CD8-positive, alpha-beta memory T cell (primary cell): ENCODE measurements around the gene SH3BGRL. TPM values are rescaled to one million over a fixed set of nuclear protein-coding genes. Genes with fewer than 3 reads are reported as not detected.
"Not testable (repeated sequence)": the region's sequence is repeated elsewhere in the genome, so short reads cannot be mapped to it uniquely, and the experiment has no call there.

Experiments
- CTCF ChIA-PET: fragments of 350-600 bp; sonication (Branson Sonifier 250); formaldehyde crosslinking; loops from one replicate; lab custom pipeline; 2021; ENCODE audit warnings: antibody characterized with exemption; lab: Charles Lee
- POLR2A ChIA-PET: fragments of 350-600 bp; sonication (Branson Sonifier 250); formaldehyde crosslinking; loops from one replicate; lab custom pipeline; 2021; ENCODE audit warnings: antibody characterized with exemption; lab: Charles Lee
- DNase-seq, 5 donors: peaks; one replicate each; pipeline versions ENCODE4 v3.0.0 to v3.0.0-alpha.2; 2020 to 2022; ENCODE audit warnings: mixed read lengths in 1 of 5
- H3K27ac ChIP-seq: one replicate; pipeline ENCODE4 v1.7.0; 2013; ENCODE audit warnings: low read depth, mild to moderate bottlenecking, low read length, moderate library complexity
- H3K27me3 ChIP-seq: 2 replicates; pipeline ENCODE4 v1.7.0; 2013; ENCODE audit warnings: low read length, mild to moderate bottlenecking; ENCODE audit not compliant: insufficient read depth, poor library complexity, severe bottlenecking
- H3K36me3 ChIP-seq: 2 replicates; pipeline ENCODE4 v1.7.0; 2013; ENCODE audit warnings: mild to moderate bottlenecking, low read length, moderate library complexity; ENCODE audit not compliant: insufficient read depth
- H3K4me1 ChIP-seq: 2 replicates; pipeline ENCODE4 v1.7.0; 2013; ENCODE audit warnings: mild to moderate bottlenecking, low read length, moderate library complexity; ENCODE audit not compliant: insufficient read depth
- H3K4me3 ChIP-seq: 2 replicates; pipeline ENCODE4 v1.7.0; 2013; ENCODE audit warnings: mild to moderate bottlenecking, low read length
- H3K9me3 ChIP-seq: 2 replicates; pipeline ENCODE4 v1.7.0; 2013; ENCODE audit warnings: mild to moderate bottlenecking, low read length
- H3K27ac Mint-ChIP-seq, 8 donors: one replicate each; pipeline ENCODE4 v1.8.0; 2020 to 2021; ENCODE audit warnings: mixed read lengths in 8 of 8, mild to moderate bottlenecking in 6 of 8, inconsistent platforms in 3 of 8, moderate library complexity in 3 of 8
- H3K27me3 Mint-ChIP-seq, 2 donors: one replicate each; pipeline ENCODE4 v1.8.0; 2020 to 2021; ENCODE audit warnings: mixed read lengths in 2 of 2, mild to moderate bottlenecking in 1 of 2, moderate library complexity in 1 of 2
- H3K36me3 Mint-ChIP-seq, 3 donors: one replicate each; pipeline ENCODE4 v1.8.0; 2020 to 2021; ENCODE audit warnings: mixed read lengths in 3 of 3, inconsistent platforms in 1 of 3, mild to moderate bottlenecking in 1 of 3
- H3K4me1 Mint-ChIP-seq, 3 donors: one replicate each; pipeline ENCODE4 v1.8.0; 2020 to 2021; ENCODE audit warnings: mixed read lengths in 3 of 3, inconsistent platforms in 1 of 3, mild to moderate bottlenecking in 1 of 3
- H3K4me3 Mint-ChIP-seq, 7 donors: one replicate each; pipeline ENCODE4 v1.8.0; 2020 to 2021; ENCODE audit warnings: mixed read lengths in 7 of 7, mild to moderate bottlenecking in 6 of 7, moderate library complexity in 4 of 7, inconsistent platforms in 2 of 7
- H3K9me3 Mint-ChIP-seq, 5 donors: one replicate each; pipeline ENCODE4 v1.8.0; 2020 to 2022; ENCODE audit warnings: mixed read lengths in 5 of 5, mild to moderate bottlenecking in 3 of 5, moderate library complexity in 2 of 5, inconsistent platforms in 1 of 5
- polyA plus RNA-seq: library from polyadenylated mRNA; unstranded; fragments of 300-500 nt; fragmentation: Illumina TruSeq; gene quantifications from one replicate; pipeline ENCODE4 v1.2.3, GENCODE V29; 2021
- total RNA-seq, 2 experiments: library from RNA; stranded (reverse); gene quantifications; one replicate each; pipeline ENCODE4 v1.2.3, GENCODE V29; 2021

Gene SH3BGRL
- total and polyA plus RNA-seq, 3 experiments from 2014 or later = 30.7 to 190 (median 31.1) TPM

GRCh38 chrX:81337805-81338204 is 135.9 kb downstream of the SH3BGRL start:
- Histone ChIP-seq H3K4me3 (no peak overlapping the region), H3K27ac (no peak overlapping the region), H3K4me1 (no peaks in the 10 kb centered on the region), H3K36me3 (no peaks in the 10 kb centered on the region), H3K9me3 (no peaks in the 10 kb centered on the region), H3K27me3 (no peaks in the 10 kb centered on the region)
- Mint-ChIP-seq H3K27ac (no peak overlapping the region), H3K4me1 (peaks cover 0 to 6% (median 2%) of the 10 kb centered on the region in 3 donors), H3K9me3 (peaks cover 0 to 8% (median 2%) of the 10 kb centered on the region in 5 donors), H3K36me3 (peaks cover 9 to 47% (median 26%) of the 10 kb centered on the region in 3 donors), H3K4me3 (no peak overlapping the region), H3K27me3 (peaks cover 0 to 2% of the 10 kb centered on the region in 2 donors)
- no peak for DNase-seq
- CTCF ChIA-PET = no interaction called here
- POLR2A ChIA-PET = no interaction called here

DNA sequence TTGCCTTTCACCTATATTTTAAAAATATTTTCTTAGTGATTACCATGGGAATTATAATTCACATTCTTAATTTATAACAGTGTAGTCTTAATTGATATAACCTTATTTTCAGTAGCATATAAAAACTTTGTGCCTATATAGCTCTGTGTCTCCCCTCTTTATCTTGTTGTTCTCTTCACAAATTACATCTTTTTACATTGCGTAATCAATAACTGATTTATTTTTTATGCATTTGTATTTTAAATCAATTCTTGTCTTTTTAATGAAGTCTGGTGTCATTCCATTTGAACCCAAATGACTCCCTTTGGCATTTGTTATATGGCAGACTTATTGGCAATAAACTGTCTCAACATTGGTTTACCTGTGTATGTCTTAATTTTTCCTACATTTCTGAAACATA is 137.0 kb downstream of the SH3BGRL start:
- H3K27ac Mint-ChIP-seq = no peak overlapping the region
- no peaks in the 10 kb centered on the region for H3K27me3 ChIP-seq
- ChIA-PET POLR2A (no interaction called here), CTCF (no interaction called here)
- H3K9me3 Mint-ChIP-seq = peaks cover 0 to 8% (median 4%) of the 10 kb centered on the region in 5 donors
- peaks cover 13 to 43% (median 25%) of the 10 kb centered on the region in 3 donors for H3K36me3 Mint-ChIP-seq
- no peaks in the 10 kb centered on the region for H3K4me1 ChIP-seq
- H3K9me3 ChIP-seq = no peaks in the 10 kb centered on the region
- H3K4me3 Mint-ChIP-seq = no peak overlapping the region
- peaks cover 0 to 2% (median 2%) of the 10 kb centered on the region in 3 donors for H3K4me1 Mint-ChIP-seq
- no peak overlapping the region for H3K27ac ChIP-seq
- DNase-seq = no peak
- H3K4me3 ChIP-seq = no peak overlapping the region
- H3K27me3 Mint-ChIP-seq = peaks cover 0 to 2% of the 10 kb centered on the region in 2 donors
- H3K36me3 ChIP-seq = no peaks in the 10 kb centered on the region

GRCh38 chrX:81345296-81345695 is 143.4 kb downstream of the SH3BGRL start:
- CTCF ChIA-PET, DNase-seq, H3K4me3 Mint-ChIP-seq, H3K27ac ChIP-seq, H3K36me3 ChIP-seq, H3K4me1 ChIP-seq, POLR2A ChIA-PET, H3K9me3 Mint-ChIP-seq, H3K27ac Mint-ChIP-seq, H3K27me3 Mint-ChIP-seq, H3K27me3 ChIP-seq, H3K9me3 ChIP-seq, H3K4me3 ChIP-seq, H3K4me1 Mint-ChIP-seq: not testable (repeated sequence)
- peaks cover 10 to 13% (median 13%) of the 10 kb centered on the region in 3 donors for H3K36me3 Mint-ChIP-seq

Other genes with a start within 250 kb of the SH3BGRL start
- gene HMGN5, start 189 bp upstream of the SH3BGRL start, total RNA-seq = 1 to 10 TPM; 1.2 to 2.7 TPM
- 3.3 TPM for gene HMGN5, start 189 bp upstream of the SH3BGRL start, polyA plus RNA-seq